ENCODE measurements around the gene TAAR2.
"Not testable (repeated sequence)": the region's sequence is repeated elsewhere in the genome, so short reads cannot be mapped to it uniquely, and the experiment has no call there.

Gene TAAR2

DNA sequence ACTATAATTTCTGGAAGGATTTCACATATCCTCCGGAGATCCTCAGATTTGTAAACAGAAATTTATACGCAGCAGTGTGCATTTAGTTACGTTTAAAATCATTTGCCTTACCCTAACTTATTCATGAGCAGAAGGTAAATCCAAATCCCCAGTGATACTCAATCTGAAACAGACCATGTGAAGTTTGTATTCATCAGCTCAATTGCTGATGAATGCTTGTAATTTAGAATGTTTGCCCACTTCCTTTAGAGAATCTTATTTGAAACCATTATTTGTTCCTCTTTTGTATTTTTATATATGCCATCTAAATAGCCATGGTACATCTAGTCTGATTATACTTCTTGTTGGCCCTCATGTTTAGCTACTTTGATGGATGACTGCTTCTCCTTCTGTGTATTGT is 19.5 kb upstream of the TAAR2 start:
- TF ChIP-seq, protein P1, sequence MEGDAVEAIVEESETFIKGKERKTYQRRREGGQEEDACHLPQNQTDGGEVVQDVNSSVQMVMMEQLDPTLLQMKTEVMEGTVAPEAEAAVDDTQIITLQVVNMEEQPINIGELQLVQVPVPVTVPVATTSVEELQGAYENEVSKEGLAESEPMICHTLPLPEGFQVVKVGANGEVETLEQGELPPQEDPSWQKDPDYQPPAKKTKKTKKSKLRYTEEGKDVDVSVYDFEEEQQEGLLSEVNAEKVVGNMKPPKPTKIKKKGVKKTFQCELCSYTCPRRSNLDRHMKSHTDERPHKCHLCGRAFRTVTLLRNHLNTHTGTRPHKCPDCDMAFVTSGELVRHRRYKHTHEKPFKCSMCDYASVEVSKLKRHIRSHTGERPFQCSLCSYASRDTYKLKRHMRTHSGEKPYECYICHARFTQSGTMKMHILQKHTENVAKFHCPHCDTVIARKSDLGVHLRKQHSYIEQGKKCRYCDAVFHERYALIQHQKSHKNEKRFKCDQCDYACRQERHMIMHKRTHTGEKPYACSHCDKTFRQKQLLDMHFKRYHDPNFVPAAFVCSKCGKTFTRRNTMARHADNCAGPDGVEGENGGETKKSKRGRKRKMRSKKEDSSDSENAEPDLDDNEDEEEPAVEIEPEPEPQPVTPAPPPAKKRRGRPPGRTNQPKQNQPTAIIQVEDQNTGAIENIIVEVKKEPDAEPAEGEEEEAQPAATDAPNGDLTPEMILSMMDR (IDR thresholded peaks at IDR 0.05; ENCODE audit: low read depth, low read length), result no peak
- no peak overlapping the region for H3K4me3 ChIP-seq (ENCODE audit: low read depth, low read length)
- in situ Hi-C loops (cut with HindIII; ENCODE audit: low sequenced_read_pairs), result no loop called here
- DNase-seq (ENCODE audit: low read depth, low spot score), result no peak

DNA sequence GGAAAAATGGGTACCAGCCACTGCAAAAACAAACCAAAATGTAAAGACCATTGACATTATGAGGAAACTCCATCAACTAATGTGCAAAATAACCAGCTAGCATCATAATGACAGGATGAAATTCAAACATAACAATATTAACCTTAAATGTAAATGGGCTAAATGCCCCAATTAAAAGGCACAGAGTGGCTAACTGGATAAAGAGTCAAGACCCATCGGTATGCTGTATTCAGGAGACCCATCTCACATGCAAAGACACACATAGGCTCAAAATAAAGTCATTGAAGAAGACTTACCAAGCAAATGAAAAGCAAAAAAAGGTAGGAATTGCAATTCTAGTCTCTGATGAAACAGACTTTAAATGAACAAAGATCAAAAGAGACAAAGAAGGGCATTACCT is 13.1 kb upstream of the TAAR2 start:
- H3K4me3 ChIP-seq (ENCODE audit: low read depth, low read length); DNase-seq (ENCODE audit: low read depth, low spot score); in situ Hi-C loops (cut with HindIII; ENCODE audit: low sequenced_read_pairs): not testable (repeated sequence)

- H3K4me3 ChIP-seq (ENCODE audit: low read depth, low read length); in situ Hi-C loops (cut with HindIII; ENCODE audit: low sequenced_read_pairs); DNase-seq (ENCODE audit: low read depth, low spot score): not testable (repeated sequence)
These were observed 11.8 kb upstream of the TAAR2 start for GRCh38 chr6:132635906-132636305.

DNA sequence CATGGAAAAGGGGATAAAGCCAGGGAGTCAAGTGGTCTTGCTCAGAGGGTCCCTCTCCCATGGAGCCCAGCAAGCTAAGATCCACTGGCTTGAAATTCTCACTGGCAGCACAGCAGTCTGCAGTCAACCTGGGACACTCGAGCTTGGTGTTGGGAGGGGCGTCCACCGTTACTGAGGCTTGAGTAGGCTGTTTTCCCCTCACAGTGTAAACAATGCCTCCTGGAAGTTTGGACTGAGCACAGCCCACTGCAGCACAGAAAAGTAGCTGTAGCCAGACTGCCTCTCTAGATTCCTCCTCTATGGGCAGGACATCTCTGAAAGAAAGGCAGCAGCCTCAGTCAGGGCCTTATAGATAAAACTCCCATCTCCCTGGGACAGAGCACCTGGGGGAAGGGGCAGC is 11.2 kb upstream of the TAAR2 start:
- DNase-seq (ENCODE audit: low read depth, low spot score); in situ Hi-C loops (cut with HindIII; ENCODE audit: low sequenced_read_pairs); H3K4me3 ChIP-seq (ENCODE audit: low read depth, low read length): not testable (repeated sequence)

GRCh38 chr6:132634796-132635195 is 10.7 kb upstream of the TAAR2 start:
- TF ChIP-seq, protein P1 (IDR thresholded peaks at IDR 0.05; ENCODE audit: low read depth, low read length), result no peak
- in situ Hi-C loops (cut with HindIII; ENCODE audit: low sequenced_read_pairs), result no loop called here
- no peak overlapping the region for H3K4me3 ChIP-seq (ENCODE audit: low read depth, low read length)
- DNase-seq (ENCODE audit: low read depth, low spot score), result no peak

DNA sequence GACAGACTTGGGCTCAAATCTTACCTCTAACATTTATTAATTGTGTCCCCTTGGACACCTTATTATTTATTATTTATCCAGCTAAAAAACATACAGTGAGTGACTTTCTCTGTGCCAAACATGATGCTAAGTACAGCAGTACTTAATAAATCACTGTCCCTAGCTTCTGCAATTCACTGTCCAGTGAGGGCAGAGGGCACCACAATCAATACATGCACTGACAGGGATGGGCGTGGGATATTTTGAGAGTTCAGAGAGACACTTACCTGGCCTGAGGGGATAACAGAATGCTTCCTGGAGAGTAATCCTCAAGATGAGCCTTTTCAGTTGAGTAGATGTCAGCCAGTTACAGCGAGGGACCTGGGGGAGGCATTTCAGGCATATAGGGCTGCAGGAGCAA is 9.3 kb upstream of the TAAR2 start:
- no peak for DNase-seq (ENCODE audit: low read depth, low spot score)
- TF ChIP-seq, protein P1 (IDR thresholded peaks at IDR 0.05; ENCODE audit: low read depth, low read length), result no peak
- in situ Hi-C loops (cut with HindIII; ENCODE audit: low sequenced_read_pairs), result no loop called here
- H3K4me3 ChIP-seq (ENCODE audit: low read depth, low read length), result no peak overlapping the region

- DNase-seq (ENCODE audit: low read depth, low spot score), result no peak
These were observed 799 bp downstream of the TAAR2 start for GRCh38 chr6:132623106-132623845.

GRCh38 chr6:132616677-132617076 is 7.4 kb downstream of the TAAR2 start:
- no peak for DNase-seq (ENCODE audit: low read depth, low spot score)
- in situ Hi-C loops (cut with HindIII; ENCODE audit: low sequenced_read_pairs), result no loop called here
- TF ChIP-seq, protein P1 (IDR thresholded peaks at IDR 0.05; ENCODE audit: low read depth, low read length), result no peak
- H3K4me3 ChIP-seq (ENCODE audit: low read depth, low read length), result no peak overlapping the region

More at GRCh38 chr6:132623106-132623845, 799 bp downstream of the TAAR2 start:
- H3K4me3 ChIP-seq (ENCODE audit: low read depth, low read length), result no peak overlapping the region
- in situ Hi-C loops (cut with HindIII; ENCODE audit: low sequenced_read_pairs), result no loop called here
- TF ChIP-seq, protein P1 (IDR thresholded peaks at IDR 0.05; ENCODE audit: low read depth, low read length), result no peak
